ENCODE measurements around the gene FBXO48. TPM values are rescaled to one million over a fixed set of nuclear protein-coding genes. Genes with fewer than 3 reads are reported as not detected.

The FBXO48 gene
- total and polyA plus RNA-seq, 2 of the 8 experiments (the other 6 are each of a cell fraction or from before 2014, with no cell fraction given) = 1.1 to 1.5 TPM

GRCh38 chr2:68499133-68499532, 32.0 kb upstream of the FBXO48 start (continued):
- TF ChIP-seq, protein P1, sequence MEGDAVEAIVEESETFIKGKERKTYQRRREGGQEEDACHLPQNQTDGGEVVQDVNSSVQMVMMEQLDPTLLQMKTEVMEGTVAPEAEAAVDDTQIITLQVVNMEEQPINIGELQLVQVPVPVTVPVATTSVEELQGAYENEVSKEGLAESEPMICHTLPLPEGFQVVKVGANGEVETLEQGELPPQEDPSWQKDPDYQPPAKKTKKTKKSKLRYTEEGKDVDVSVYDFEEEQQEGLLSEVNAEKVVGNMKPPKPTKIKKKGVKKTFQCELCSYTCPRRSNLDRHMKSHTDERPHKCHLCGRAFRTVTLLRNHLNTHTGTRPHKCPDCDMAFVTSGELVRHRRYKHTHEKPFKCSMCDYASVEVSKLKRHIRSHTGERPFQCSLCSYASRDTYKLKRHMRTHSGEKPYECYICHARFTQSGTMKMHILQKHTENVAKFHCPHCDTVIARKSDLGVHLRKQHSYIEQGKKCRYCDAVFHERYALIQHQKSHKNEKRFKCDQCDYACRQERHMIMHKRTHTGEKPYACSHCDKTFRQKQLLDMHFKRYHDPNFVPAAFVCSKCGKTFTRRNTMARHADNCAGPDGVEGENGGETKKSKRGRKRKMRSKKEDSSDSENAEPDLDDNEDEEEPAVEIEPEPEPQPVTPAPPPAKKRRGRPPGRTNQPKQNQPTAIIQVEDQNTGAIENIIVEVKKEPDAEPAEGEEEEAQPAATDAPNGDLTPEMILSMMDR (IDR thresholded peaks at IDR 0.05; ENCODE audit: control extremely low read depth in 1 of 3, insufficient read depth in 1 of 3, low read depth in 1 of 3, low read length in 3 of 3) = no peak
- no peak for TF ChIP-seq HDAC2 (IDR thresholded peaks at IDR 0.05; ENCODE audit: borderline replicate concordance in 1 of 2, low read depth in 2 of 2, low read length in 2 of 2)
